GM12801 (cell line): ENCODE measurements around the gene LYRM7.

Source experiments
- CTCF ChIP-seq: IDR thresholded peaks from one replicate; pipeline ENCODE4 v1.5.1; 2011; ENCODE audit warnings: control low read depth; ENCODE audit not compliant: insufficient read length; ENCODE audit errors: extremely low read depth

The LYRM7 gene

GRCh38 chr5:131193106-131193505, 22.4 kb downstream of the LYRM7 start:
- TF ChIP-seq CTCF = no peak

- TF ChIP-seq CTCF = no peak
Observed at GRCh38 chr5:131194725-131195124, 24.0 kb downstream of the LYRM7 start.

- TF ChIP-seq CTCF = no peak
Observed at GRCh38 chr5:131195696-131196095, 25.0 kb downstream of the LYRM7 start.

GRCh38 chr5:131196331-131196730, 25.6 kb downstream of the LYRM7 start:
- TF ChIP-seq CTCF = no peak

GRCh38 chr5:131198625-131199024, 27.9 kb downstream of the LYRM7 start:
- no peak for TF ChIP-seq CTCF

- no peak for TF ChIP-seq CTCF
Observed at GRCh38 chr5:131200560-131200959, 29.8 kb downstream of the LYRM7 start.

- TF ChIP-seq CTCF = no peak
Observed at GRCh38 chr5:131204964-131205363, 34.2 kb downstream of the LYRM7 start.

- TF ChIP-seq CTCF = no peak
Observed at GRCh38 chr5:131206061-131206460, 35.3 kb downstream of the LYRM7 start.
